ENCODE measurements around the gene TUBAL3.

- no peak for TF ChIP-seq CTCF (IDR thresholded peaks at IDR 0.05 in 2 of 3, conservative IDR thresholded peaks at IDR 0.05 in 1 of 3; ENCODE audit: borderline replicate concordance in 1 of 3, insufficient read depth in 1 of 3, low read depth in 2 of 3, low read length in 2 of 3)
- no peak for TF ChIP-seq EZH2 (IDR thresholded peaks at IDR 0.05)
- no peak for TF ChIP-seq TCF7L2 (IDR thresholded peaks at IDR 0.05; ENCODE audit: borderline replicate concordance, extremely low read depth, insufficient read depth, insufficient read length)
- TF ChIP-seq SIN3A (IDR thresholded peaks at IDR 0.05; ENCODE audit: low read depth) = no peak
- no peak for TF ChIP-seq ZNF274 (IDR thresholded peaks at IDR 0.05; ENCODE audit: low read depth, low read length)
- no peak for TF ChIP-seq JUND (IDR thresholded peaks at IDR 0.05)
- no peak for TF ChIP-seq MAX (IDR thresholded peaks at IDR 0.05)
Measured at GRCh38 chr10:5399332-5399731, 5.3 kb downstream of the TUBAL3 start.

Measured in HCT116 (cell line).